ENCODE measurements around the gene MRPL45.

Gene MRPL45

GRCh38 chr17:38349097-38349730 is 52.2 kb downstream of the MRPL45 start:
- DNase-seq, result peak; percentile 74

GRCh38 chr17:38350035-38350434 is 53.1 kb downstream of the MRPL45 start:
- DNase-seq, result no peak

- DNase-seq, result peak; percentile 83
Measured at GRCh38 chr17:38351412-38352222, 54.6 kb downstream of the MRPL45 start, which contains the start of gene SOCS7. TSS of gene SOCS7 (plus strand) at chr17:38351844. CDS start at chr17:38352053, 209 bp downstream.

GRCh38 chr17:38352245-38353085 is 55.5 kb downstream of the MRPL45 start:
- no peak for DNase-seq

GRCh38 chr17:38353086-38353604 is 56.2 kb downstream of the MRPL45 start:
- no peak for DNase-seq

GRCh38 chr17:38353668-38354067 is 56.7 kb downstream of the MRPL45 start:
- DNase-seq, result no peak

- DNase-seq, result no peak
Measured at GRCh38 chr17:38354466-38354865, 57.5 kb downstream of the MRPL45 start.

- DNase-seq, result no peak
Measured at GRCh38 chr17:38355251-38355650, 58.3 kb downstream of the MRPL45 start.

- no peak for DNase-seq
Measured at GRCh38 chr17:38357486-38358123, 60.6 kb downstream of the MRPL45 start.

GRCh38 chr17:38358586-38359513 is 61.9 kb downstream of the MRPL45 start:
- no peak for DNase-seq

GRCh38 chr17:38361694-38362465 is 64.9 kb downstream of the MRPL45 start:
- DNase-seq, result no peak

- no peak for DNase-seq
Measured at GRCh38 chr17:38363016-38363415, 66.0 kb downstream of the MRPL45 start.

GRCh38 chr17:38364741-38365140 is 67.8 kb downstream of the MRPL45 start:
- DNase-seq, result no peak

GRCh38 chr17:38369124-38369886 is 72.3 kb downstream of the MRPL45 start:
- no peak for DNase-seq

Measured in NCI-H1105 treated with DMSO at 0.1 percent for 48 hours (cell line).